H1 (cell line): ENCODE data around the gene RELT. TPM values are rescaled to one million over a fixed set of nuclear protein-coding genes. Genes with fewer than 3 reads are reported as not detected.

Experiments
- CHD7 ChIP-seq: fragments of 300-600 bp; sonication (generic); IDR thresholded peaks from 2 replicates; pipeline ENCODE4 v1.7.1; 2012; ENCODE audit warnings: low read length, moderate library complexity, mild to moderate bottlenecking, inconsistent platforms; ENCODE audit not compliant: insufficient replicate concordance
- polyA plus RNA-seq, 7 experiments: library from polyadenylated mRNA; depleted of rRNA in 3 of 7; stranded (reverse) in 5 of 7; unstranded in 2 of 7; fragments of >200 nt in 5 of 7; fragments of 200-250 nt in 2 of 7; gene quantifications; 1 replicate in 5 of 7; 2 replicates in 1 of 7; 4 replicates in 1 of 7; pipeline versions ENCODE4 v1.2.1 to v1.2.3, GENCODE V29; 2011 to 2013; ENCODE audit warnings: missing spikeins in 2 of 7, mixed read lengths in 2 of 7
- total RNA-seq: library from RNA; stranded (reverse); fragmentation: NEBNext Ultra II Directional; extraction: Animal tissue kit (Norgen Biotek cat#: 25700); gene quantifications from 2 replicates; pipeline ENCODE4 v1.2.1, GENCODE V29; 2021

The RELT gene
- total and polyA plus RNA-seq, 2 of the 8 experiments (the other 6 are each of a cell fraction or from before 2014, with no cell fraction given) = 3.4 to 5.7 TPM

GRCh38 chr11:73326929-73327811 lies 49.0 kb upstream of the RELT start (continued):
- no peak for TF ChIP-seq CHD7
- TF ChIP-seq, all 59 proteins: peak for 0
